ENCODE results near the gene COQ10B. TPM values are rescaled to one million over a fixed set of nuclear protein-coding genes. Genes with fewer than 3 reads are reported as not detected.

COQ10B gene
- total RNA-seq, 2 experiments from 2014 or later: 14.0 to 14.6 TPM

- ATAC-seq (no peak), DNase-seq (no peak)
- Mint-ChIP-seq H3K27me3 (no peaks in the 10 kb centered on the region), H3K4me1 (ENCODE audit: low read depth) (peaks cover 24% of the 10 kb centered on the region), H3K9me3 (no peaks in the 10 kb centered on the region), H3K36me3 (ENCODE audit: low read depth) (peaks cover 6% of the 10 kb centered on the region), H3K27ac (no peak overlapping the region), H3K4me3 (no peak overlapping the region)
- ChIA-PET CTCF (interaction anchor here (1.5 kb wide), 1 partner anchor 14 kb away, joined by 6 read pairs; the partner anchor contains the start of genes HSPD1 and HSPE1), POLR2A (interaction anchor here (1.3 to 2.9 kb wide), 2 partner anchors 9 to 14 kb away, joined by 4 to 29 read pairs; partner anchors contain the start of genes HSPD1 and HSPE1)
- intact Hi-C loops (cut with micrococcal nuclease): loop anchor here (2.0 kb wide), 1 partner anchor 13 kb away; the partner anchor contains the start of gene HSPE1
- TF ChIP-seq, protein P1, sequence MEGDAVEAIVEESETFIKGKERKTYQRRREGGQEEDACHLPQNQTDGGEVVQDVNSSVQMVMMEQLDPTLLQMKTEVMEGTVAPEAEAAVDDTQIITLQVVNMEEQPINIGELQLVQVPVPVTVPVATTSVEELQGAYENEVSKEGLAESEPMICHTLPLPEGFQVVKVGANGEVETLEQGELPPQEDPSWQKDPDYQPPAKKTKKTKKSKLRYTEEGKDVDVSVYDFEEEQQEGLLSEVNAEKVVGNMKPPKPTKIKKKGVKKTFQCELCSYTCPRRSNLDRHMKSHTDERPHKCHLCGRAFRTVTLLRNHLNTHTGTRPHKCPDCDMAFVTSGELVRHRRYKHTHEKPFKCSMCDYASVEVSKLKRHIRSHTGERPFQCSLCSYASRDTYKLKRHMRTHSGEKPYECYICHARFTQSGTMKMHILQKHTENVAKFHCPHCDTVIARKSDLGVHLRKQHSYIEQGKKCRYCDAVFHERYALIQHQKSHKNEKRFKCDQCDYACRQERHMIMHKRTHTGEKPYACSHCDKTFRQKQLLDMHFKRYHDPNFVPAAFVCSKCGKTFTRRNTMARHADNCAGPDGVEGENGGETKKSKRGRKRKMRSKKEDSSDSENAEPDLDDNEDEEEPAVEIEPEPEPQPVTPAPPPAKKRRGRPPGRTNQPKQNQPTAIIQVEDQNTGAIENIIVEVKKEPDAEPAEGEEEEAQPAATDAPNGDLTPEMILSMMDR (IDR thresholded peaks at IDR 0.05): no peak
These were observed 60.6 kb downstream of the COQ10B start for GRCh38 chr2:197513915-197514314.

GRCh38 chr2:197514754-197515153, 61.4 kb downstream of the COQ10B start:
- intact Hi-C loops (cut with micrococcal nuclease): loop anchor here (2.0 kb wide), 1 partner anchor 14 kb away; the partner anchor contains the start of gene HSPE1
- ChIA-PET CTCF (interaction anchor here (1.0 to 2.9 kb wide), 2 partner anchors 8 to 15 kb away, joined by 3 to 13 read pairs; partner anchors contain the start of genes HSPD1 and HSPE1), POLR2A (interaction anchor here (1.1 to 3.9 kb wide), 5 partner anchors 9 to 80 kb away, joined by 3 to 81 read pairs (median 4); partner anchors contain the start of genes COQ10B, HSPD1, HSPE1 and SF3B1)
- H3K27ac Mint-ChIP-seq: peak overlapping the region; percentile 92
- TF ChIP-seq, protein P1 (IDR thresholded peaks at IDR 0.05): no peak
- no peaks in the 10 kb centered on the region for H3K27me3 Mint-ChIP-seq
- H3K9me3 Mint-ChIP-seq: no peaks in the 10 kb centered on the region
- DNase-seq: no peak
- ATAC-seq: no peak
- H3K4me3 Mint-ChIP-seq: peak overlapping the region; percentile 99
- peaks cover 8% of the 10 kb centered on the region for H3K36me3 Mint-ChIP-seq (ENCODE audit: low read depth)
- H3K4me1 Mint-ChIP-seq (ENCODE audit: low read depth): peaks cover 30% of the 10 kb centered on the region

DNA sequence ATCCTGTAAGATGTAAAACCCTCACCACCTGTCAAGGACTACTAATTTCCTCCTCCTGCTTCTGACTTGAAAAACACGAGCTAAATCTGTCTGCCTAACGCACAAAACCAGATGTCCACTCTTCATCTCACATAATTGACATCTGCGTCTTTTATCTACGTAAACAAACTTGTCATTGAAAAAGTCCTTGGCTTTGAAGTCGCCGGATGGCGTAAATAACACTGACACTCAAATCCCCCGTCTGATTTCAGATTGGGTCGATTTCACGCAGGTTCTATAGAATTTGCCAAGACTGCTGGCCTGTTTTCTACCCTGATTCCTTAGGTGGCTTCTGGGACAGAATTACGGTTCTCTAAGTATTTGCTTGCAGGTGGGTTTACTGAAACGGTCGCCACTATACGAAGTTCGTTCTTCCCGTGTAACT, 62.0 kb downstream of the COQ10B start:
- POLR2A ChIA-PET: interaction anchor here (0.6 to 3.9 kb wide), 9 partner anchors 8 to 1243 kb away, joined by 3 to 81 read pairs (median 4); partner anchors contain the start of genes COQ10B, HSPD1, HSPE1 and SF3B1
- intact Hi-C loops (cut with micrococcal nuclease): loop anchor here (2.0 kb wide), 1 partner anchor 15 kb away; the partner anchor contains the start of gene HSPE1
- ATAC-seq (peak; percentile 2), DNase-seq (no peak)
- H3K9me3 Mint-ChIP-seq: no peaks in the 10 kb centered on the region
- peak overlapping the region; percentile 99 for H3K4me3 Mint-ChIP-seq
- TF ChIP-seq, protein P1 (IDR thresholded peaks at IDR 0.05): no peak
- no peaks in the 10 kb centered on the region for H3K27me3 Mint-ChIP-seq
- peaks cover 30% of the 10 kb centered on the region for H3K4me1 Mint-ChIP-seq (ENCODE audit: low read depth)
- peak overlapping the region; percentile 92 for H3K27ac Mint-ChIP-seq
- H3K36me3 Mint-ChIP-seq (ENCODE audit: low read depth): peaks cover 11% of the 10 kb centered on the region
- CTCF ChIA-PET: interaction anchor here (1.0 to 2.9 kb wide), 2 partner anchors 9 to 15 kb away, joined by 3 to 13 read pairs; partner anchors contain the start of genes HSPD1 and HSPE1

DNA sequence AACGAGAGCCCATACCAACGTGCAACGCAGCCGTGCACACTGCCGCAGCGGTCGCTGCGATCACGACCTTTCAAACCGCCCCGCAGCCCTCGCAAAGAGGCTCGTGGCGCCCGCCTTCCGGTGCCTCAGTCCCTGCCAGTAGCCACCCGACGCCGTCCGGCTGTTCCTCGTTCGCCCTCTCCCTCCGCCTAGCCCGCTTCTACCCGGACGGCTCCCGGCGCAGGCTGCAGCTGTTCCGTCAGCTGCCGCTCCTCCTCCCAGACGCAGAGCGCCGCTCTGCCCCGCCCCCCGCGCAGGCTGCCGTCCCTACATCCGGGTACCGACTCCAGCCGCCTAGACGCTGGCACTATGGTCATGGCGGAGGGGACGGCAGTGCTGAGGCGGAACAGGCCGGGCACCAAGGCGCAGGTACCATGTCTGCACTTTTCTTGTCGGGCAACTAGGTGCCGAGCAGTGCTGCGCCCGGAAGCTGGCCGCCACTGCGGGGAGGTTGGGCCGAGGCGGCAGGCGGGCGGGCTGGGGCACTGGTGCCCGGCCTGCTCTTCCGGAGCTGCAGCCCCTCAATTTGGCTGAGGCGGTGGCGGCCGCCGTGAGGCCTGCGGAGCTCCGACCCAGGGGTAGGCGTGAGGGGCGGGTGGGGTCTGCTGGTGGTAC, 62.5 kb downstream of the COQ10B start, which contains the start of gene MOB4:
Gene MOB4, plus strand, starts transcription at position 328 of the 654 bp plus-strand sequence. Its CDS starts 21 bp downstream, at position 349.
- Mint-ChIP-seq H3K9me3 (peaks cover 1% of the 10 kb centered on the region), H3K36me3 (ENCODE audit: low read depth) (peaks cover 14% of the 10 kb centered on the region), H3K27ac (peak within 1 kb of the TSS; percentile 92), H3K27me3 (no peaks in the 10 kb centered on the region), H3K4me1 (ENCODE audit: low read depth) (peaks cover 33% of the 10 kb centered on the region), H3K4me3 (peak within 1 kb of the TSS; percentile 99)
- ChIA-PET CTCF (interaction anchor here (1.0 to 2.9 kb wide), 4 partner anchors 9 to 16 kb away, joined by 3 to 13 read pairs (median 4); partner anchors contain the start of genes HSPD1 and HSPE1), POLR2A (interaction anchor here (0.6 to 3.9 kb wide), 15 partner anchors 8 to 1243 kb away, joined by 3 to 81 read pairs (median 4); partner anchors contain the start of genes COQ10B, HSPD1, HSPE1 and MARS2)
- TF ChIP-seq, protein P1 (IDR thresholded peaks at IDR 0.05): no peak
- peak; percentile 96 for ATAC-seq
- peak; percentile 94 for DNase-seq
- intact Hi-C loops (cut with micrococcal nuclease): loop anchor here (2.0 kb wide), 1 partner anchor 15 kb away; the partner anchor contains the start of gene HSPE1

All from activated CD8-positive, alpha-beta T cell treated with anti-CD3 and anti-CD28 coated beads for 36 hours (primary cell).